GM18498 (cell line): ENCODE data around the gene MARCHF3.

ENCODE experiments used
- ATAC-seq: cut with Tn5 transposase; IDR thresholded peaks from one replicate; pipeline ENCODE4 v1.9.1; 2021; ENCODE audit warnings: mild to moderate bottlenecking, moderate library complexity; ENCODE audit not compliant: unreplicated experiment

Gene MARCHF3

GRCh38 chr5:126883564-126884245, 146.7 kb downstream of the MARCHF3 start:
- no peak for ATAC-seq

DNA sequence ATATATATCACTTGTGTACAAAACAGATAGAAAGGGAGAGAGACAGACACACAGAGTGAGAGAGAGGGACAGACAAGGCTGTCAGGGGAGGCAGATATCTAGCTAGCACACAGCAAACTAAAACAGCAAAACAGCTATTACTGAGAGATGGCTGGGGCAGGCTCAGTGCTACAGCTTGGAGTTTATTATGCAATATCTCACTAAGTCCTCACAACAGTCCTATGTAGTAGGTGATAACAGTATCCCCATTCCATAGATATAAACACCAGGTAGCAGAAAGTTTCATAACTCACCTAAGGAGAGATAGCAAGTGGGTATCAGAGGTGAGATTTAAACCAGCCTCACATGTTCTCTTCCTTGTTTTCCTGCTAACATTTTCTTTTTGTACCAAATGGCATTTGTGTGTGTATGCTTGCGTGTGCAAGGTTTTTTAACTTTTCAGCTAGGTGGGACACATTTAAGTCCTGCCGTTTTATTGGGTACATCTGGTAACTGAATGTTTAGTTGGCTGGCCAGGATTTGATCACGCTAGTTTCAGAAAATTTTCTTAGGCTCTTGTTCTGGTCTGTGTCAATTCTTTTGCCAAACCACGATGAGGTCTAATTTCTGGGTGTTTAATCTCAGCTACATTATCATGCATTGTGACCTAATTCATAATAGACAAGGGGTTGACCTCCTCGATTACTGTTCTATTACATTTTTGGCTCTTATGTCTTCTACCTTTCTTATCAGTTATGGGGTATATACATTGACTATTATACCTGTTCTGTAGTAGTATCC, 148.3 kb downstream of the MARCHF3 start:
- ATAC-seq = no peak

GRCh38 chr5:126878634-126879033, 151.7 kb downstream of the MARCHF3 start:
- no peak for ATAC-seq

- ATAC-seq = no peak
Measured at GRCh38 chr5:126878085-126878484, 152.3 kb downstream of the MARCHF3 start.

DNA sequence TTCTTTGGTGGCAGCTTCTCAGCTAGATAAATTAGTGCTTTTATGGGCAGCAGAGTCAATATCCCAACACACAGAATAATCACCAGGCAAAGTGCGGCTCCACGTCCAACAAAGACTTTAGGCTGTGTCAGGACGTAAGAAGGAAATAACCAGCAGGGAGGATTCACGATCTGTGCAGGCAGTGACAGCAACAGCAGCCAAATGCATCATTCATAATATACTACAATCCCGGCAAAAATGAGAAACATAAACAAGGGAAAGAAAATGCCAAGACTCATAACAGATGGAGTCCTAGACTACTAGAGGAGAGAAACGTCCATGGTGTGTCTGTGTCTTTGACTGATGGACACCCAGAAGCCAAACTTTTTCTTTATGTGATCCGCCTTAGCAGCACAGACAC, 152.8 kb downstream of the MARCHF3 start:
- ATAC-seq = no peak

DNA sequence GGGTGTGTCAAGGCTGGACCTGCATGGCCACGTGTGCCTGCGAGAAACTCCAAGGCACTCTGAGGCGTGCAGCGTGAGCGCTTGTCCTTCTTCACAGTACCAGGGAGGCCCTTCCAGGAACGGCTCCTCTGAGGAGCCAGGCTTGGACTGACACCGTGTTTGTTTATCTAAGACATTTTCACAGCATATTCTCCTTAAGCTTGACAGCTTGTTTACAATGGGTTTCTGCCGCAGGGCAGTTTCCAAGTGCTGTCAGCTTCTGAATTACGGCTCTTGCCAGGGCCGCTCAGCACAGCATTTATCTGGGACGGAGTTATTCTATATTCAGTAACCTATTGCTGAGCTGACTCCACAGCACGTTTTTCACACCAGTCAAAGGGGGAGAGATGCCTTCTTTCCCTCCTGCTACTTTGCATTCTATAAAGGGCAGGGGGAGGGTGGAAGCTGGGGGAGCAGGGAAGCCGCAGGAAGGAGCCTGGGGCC, 155.0 kb downstream of the MARCHF3 start:
- no peak for ATAC-seq

DNA sequence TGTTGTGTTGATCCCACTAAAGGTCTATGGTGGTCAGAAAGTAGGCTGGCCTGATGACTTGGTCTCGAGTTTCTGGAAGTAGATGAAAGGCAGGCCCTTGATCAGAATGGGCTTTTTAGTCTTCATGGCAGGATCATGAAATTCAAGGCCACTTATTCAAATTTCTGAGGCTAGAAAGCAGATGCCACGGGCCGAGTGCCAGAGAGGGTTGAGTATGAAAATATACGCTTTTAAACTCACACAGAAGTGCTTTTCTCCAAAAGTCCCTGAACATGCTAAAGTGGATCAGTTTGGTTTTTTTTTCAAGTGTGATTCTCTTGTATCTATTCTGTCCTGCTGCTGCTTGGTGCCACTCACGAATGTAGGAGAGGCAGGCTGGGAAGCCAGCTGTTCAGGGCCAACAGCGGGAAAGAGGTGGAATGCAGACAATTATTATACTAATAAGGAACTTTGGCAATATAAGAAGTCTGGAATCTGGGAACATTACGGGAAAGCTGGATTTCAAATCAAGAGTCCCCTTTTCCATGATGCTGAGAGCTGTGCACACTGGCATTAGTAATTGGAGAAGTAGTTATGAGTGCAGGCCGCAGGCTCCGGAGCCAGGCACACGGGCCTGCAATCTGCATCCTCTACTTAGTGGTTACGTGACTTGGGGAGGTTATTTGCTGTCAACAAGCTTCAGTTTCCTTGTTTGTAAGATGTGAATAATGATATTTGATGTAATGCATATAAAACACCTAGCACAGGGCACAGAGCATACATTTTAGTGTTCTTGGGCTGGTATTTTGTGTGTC, 157.6 kb downstream of the MARCHF3 start:
- no peak for ATAC-seq

- ATAC-seq = no peak
Measured at GRCh38 chr5:126871441-126871840, 158.9 kb downstream of the MARCHF3 start.

GRCh38 chr5:126869005-126869451, 161.3 kb downstream of the MARCHF3 start:
- ATAC-seq = peak; percentile 86

DNA sequence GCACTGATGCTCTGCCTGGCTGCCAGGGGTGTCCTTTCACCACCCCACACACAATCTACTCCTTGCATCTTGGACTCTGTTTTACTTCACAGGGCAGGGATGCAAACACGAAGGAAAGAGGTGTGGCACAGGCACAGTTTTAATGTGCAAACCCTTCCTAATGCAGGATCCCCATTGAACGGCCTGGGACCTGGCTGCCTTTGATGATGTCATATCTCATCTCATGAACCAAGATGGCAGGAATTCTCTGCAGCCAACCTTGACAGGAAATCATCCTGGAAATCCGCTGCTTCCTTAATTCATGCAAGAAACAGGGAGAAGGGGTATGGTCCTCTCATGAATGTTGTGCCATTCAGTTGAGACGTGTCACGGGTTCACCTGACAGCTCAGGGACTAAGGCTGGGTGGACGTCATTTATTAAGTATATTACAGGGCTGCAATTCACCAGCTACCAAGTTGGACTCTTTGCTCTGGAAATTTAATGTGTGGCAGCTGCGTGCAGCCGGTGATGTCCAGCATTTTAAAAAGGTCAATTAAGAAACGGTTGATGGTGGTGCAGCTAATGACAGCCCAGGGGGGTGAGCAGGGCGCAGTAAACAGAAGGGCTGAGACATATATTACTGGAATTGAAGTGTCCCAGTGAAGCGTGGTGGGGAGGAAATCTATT, 161.9 kb downstream of the MARCHF3 start:
- no peak for ATAC-seq

DNA sequence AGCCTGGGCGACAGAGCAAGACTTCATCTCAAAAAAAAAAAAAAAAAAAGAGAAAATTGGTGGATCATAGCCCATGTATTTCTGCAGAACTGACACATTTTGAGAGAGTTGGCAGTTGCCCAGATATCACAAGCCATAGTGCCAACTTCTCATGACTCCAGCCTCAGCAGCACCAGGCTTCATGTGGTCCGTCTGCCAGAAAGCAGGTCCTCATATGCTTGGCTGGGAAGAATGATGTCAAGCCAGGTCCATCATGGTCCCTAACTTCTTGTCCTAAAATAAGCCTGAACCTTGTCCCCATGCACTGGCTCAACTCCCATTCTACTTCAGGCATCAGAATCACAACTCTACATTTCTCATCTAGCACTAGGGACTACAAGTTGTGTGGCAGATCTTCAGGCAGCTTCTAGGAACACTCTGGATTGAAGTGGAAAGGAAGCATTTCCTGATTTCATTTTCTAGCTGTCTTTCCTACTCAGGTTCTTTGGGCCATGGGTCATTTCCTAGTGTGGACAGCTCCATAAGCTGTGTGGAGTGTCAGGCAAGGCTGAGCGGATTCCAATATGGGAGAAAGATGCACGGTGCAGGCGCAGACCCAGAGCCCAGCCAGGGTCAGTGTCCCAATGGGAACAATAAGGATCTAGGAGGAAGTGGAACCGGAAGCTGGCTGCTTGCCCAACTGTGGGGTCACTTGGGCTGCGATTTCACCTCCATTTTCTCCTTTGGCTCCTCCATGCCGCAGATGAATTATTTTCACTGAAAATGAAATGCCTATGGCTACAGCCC, 163.3 kb downstream of the MARCHF3 start:
- no peak for ATAC-seq

GRCh38 chr5:126865299-126865698, 165.1 kb downstream of the MARCHF3 start:
- ATAC-seq = no peak

DNA sequence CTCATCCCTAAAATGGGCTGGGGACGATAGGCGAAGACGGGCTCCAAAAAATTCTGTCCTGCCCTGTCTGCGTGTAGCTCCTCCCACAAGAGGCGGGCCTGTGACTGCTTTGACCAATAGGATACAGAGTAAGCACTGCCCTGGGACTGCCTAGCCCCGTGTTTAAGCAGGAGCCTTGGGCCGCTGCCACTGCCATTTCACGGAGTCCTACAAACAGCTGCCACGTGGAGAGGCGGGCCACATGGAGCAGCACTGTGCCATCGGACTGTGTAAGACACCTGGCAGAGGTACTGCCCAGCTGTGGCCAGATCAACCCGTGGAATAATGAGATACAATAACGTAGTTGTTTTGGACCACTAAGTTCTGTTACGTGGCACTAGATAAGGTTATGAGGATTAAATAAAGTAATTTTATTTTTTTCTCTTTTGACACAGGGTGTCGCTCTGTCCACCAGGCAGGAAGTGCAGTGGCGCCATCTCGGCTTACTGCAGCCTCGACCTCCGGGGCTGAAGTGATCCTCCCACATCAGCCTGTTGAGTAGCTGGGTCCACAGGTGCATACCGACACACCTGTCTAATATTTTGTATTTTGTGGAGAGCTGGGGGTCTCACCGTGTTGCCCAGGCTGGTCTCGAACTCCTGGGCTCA, 166.2 kb downstream of the MARCHF3 start:
- no peak for ATAC-seq

- no peak for ATAC-seq
Measured at GRCh38 chr5:126863402-126863801, 167.0 kb downstream of the MARCHF3 start.

GRCh38 chr5:126858441-126858840, 171.9 kb downstream of the MARCHF3 start:
- no peak for ATAC-seq

DNA sequence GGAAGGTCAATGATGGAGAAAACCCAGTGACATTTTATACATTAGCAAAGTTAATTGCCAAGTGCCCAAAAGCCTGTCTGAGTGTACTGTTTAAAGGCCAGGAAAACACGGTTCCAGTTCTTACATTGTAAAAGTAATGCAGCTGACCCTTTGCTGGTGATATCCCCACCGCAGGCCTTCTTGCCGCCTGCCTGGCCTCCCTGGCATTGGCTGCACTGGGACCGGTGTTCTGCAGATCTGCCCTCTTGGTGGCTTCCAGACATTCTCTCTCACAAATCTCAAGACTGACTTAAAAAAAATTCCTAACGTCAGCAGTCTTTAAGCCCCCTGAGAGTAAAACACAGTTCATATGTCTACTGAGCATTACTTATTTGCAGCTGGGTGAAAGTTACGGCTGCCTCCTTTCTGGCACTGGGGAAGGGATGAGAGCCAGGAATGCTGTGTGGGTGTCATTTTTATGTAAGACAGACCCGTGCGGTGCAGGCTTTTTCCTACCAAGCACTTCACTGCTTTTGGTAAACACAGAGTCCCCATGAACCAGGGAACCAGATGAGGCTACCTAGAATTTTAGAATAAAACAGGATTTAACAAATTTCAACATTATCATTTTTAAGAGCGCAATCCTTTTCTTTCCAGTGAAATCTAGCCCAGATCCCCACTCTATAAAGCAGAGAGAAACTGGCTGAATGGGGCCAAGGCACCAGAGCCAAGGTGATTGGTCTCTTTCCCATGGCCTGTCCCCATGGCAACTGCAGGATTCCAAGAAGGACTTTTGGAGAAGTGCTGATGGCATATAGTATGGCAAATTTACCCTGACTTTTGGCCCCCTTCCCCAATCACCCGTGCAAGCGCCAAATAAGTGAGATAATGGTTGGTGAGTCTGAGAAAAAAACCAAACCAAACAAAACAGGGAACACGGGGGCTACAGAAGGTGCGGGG, 172.6 kb downstream of the MARCHF3 start:
- ATAC-seq = no peak

DNA sequence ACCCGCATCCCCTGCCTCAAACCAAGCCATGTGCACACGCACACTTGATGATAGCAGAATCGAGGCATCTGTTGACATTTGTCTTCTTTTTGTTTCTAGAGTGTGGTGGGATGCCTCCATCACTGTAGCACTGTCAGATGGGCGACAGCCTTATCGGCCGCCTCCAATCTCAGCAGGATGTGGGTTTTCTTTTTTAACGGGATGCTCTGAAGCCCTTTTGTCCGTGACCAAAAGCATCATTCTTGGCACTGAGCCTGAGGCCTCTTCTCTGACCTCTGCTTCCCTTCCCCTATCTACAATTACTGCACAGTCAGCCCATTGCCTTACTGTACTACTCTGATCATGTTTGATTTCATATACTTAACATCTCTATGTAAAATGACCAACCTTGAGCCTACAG, 175.1 kb downstream of the MARCHF3 start:
- no peak for ATAC-seq

DNA sequence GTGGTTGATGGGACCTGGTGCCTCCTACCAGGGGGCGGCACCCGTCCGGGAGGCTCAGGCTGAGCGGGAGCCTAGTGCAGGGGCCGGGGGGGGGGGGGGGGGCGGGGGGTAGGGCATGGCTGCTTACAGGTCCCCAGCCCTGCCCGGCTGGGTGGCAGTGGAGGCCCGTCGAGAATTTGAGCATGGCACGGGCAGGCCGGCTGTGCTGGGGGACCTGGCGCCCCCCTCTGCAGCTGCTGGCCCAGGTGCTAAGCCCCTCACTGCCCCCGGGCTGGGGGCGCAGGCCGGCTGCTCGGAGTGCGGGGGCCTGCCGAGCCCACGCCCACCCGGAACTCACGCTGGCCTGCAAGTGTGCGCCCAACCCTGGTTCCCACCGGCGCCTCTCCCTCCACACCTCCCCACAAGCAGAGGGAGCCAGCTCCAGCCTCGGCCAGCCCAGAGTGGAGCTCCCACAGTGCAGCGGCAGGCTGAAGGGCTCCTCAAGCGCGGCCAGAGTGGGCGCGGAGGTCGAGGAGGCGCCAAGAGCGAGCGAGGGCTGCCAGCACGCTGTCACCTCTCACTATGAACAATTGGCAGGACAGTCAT, 175.7 kb downstream of the MARCHF3 start:
- no peak for ATAC-seq
